Measurements from ENCODE around the gene GPR157.

GPR157 gene

DNA sequence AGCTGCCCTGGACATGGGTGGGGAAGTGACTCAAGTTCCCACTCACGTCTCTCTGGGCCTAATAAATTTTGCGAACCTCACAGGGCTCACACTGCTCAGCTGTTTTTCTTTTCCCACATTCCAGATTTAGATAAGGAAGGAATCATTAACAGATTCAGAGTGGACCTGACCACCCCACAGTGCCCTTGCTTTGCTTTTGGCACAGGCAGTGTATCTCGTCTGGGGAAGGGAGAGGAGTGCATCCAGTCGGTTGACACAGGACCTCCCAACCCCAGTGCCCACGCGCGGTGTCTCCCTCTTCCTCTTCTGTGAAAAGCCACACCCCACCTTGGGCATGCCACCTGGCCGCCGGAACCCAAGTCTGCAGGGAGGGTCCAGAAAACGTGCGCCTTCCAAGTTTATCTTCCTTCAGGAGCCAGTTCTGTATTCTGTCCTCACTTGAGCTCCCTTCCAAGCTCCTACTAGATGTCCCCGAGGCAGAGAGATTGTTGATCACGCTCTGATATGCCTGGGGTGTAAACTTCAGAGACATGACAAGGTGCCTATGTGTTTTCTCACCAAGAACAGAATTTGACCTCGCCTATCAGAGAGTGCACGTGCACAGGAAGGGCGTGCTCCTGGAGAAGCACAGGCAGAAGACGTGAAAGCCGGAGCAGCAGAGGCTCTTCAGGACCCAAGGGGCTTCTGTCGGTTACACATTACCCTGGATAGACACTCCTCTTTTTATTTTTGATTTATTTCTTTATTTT lies 50.0 kb downstream of the GPR157 start:
- no peak overlapping the region for H3K4me3 ChIP-seq (ENCODE audit: low read depth, low read length)
- no peak for DNase-seq (ENCODE audit: low read depth, low spot score)
- TF ChIP-seq, protein P1, sequence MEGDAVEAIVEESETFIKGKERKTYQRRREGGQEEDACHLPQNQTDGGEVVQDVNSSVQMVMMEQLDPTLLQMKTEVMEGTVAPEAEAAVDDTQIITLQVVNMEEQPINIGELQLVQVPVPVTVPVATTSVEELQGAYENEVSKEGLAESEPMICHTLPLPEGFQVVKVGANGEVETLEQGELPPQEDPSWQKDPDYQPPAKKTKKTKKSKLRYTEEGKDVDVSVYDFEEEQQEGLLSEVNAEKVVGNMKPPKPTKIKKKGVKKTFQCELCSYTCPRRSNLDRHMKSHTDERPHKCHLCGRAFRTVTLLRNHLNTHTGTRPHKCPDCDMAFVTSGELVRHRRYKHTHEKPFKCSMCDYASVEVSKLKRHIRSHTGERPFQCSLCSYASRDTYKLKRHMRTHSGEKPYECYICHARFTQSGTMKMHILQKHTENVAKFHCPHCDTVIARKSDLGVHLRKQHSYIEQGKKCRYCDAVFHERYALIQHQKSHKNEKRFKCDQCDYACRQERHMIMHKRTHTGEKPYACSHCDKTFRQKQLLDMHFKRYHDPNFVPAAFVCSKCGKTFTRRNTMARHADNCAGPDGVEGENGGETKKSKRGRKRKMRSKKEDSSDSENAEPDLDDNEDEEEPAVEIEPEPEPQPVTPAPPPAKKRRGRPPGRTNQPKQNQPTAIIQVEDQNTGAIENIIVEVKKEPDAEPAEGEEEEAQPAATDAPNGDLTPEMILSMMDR (IDR thresholded peaks at IDR 0.05; ENCODE audit: insufficient read depth, low read length, missing control alignments): no peak
- ChIA-PET POLR2A (no interaction called here), CTCF (no interaction called here)

DNA sequence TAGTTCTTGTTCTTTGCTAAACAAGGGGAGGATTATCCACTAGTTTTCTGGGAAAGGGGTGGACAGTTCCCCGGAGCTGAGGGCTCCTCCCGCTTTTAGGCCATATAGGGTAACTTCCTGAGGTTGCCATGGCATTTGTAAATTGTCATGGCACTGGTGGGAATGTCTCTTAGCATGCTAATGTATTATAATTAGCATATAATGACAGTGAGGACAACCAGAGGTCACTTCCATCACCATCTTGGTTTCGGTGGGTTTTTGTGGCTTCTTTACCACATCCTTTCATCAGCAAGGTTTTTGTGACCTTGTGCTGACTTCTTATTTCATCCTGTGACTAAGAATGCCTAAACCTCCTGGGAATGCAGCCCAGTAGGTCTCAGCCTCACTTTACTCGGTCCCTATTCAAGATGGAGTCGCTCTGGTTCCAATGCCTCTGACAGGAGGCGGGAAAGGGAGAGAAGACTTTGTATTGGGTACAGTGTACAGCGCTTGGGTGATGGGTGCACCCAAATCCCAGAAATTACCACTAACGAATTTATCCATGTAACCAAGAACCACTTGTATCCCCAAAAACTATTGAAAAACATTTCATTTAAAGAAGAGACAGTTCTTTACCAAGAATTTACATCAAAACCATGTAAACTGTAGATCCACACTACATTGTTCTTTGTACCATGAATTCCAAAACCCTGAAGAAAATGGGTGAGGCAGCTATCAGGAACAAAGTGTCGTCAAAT lies 50.7 kb downstream of the GPR157 start:
- POLR2A ChIA-PET: no interaction called here
- DNase-seq (ENCODE audit: low read depth, low spot score): no peak
- CTCF ChIA-PET: interaction anchor here (1.5 kb wide), 1 partner anchor 33 kb away, joined by 3 read pairs; no protein-coding TSS in a partner anchor
- H3K4me3 ChIP-seq (ENCODE audit: low read depth, low read length): no peak overlapping the region
- TF ChIP-seq, protein P1 (IDR thresholded peaks at IDR 0.05; ENCODE audit: insufficient read depth, low read length, missing control alignments): no peak

DNA sequence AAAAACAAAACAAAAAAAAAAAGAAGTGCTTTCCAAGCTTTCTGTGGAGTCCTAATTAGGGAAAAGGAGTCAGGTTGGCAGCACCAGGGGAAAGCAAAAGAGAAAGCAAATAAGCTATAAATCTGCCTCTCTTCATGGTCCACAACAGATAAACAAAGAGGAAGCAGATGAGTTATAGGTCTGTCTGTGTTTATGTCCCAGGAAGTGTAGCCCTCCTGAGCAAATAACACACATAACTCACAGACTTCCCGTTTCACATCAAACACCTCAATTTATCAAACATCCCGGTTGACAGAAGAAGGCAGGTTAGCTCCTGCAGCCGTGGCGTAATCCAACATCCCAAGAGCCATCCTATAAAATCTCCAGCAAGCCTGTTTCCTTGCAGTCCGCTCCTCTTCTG lies 53.9 kb downstream of the GPR157 start:
- DNase-seq (ENCODE audit: low read depth, low spot score): no peak
- ChIA-PET CTCF (interaction anchor here (1.2 to 2.0 kb wide), 4 partner anchors 11 to 70 kb away, joined by 3 to 5 read pairs (median 4); no protein-coding TSS in a partner anchor), POLR2A (no interaction called here)
- TF ChIP-seq, protein P1 (IDR thresholded peaks at IDR 0.05; ENCODE audit: insufficient read depth, low read length, missing control alignments): no peak
- no peak overlapping the region for H3K4me3 ChIP-seq (ENCODE audit: low read depth, low read length)

DNA sequence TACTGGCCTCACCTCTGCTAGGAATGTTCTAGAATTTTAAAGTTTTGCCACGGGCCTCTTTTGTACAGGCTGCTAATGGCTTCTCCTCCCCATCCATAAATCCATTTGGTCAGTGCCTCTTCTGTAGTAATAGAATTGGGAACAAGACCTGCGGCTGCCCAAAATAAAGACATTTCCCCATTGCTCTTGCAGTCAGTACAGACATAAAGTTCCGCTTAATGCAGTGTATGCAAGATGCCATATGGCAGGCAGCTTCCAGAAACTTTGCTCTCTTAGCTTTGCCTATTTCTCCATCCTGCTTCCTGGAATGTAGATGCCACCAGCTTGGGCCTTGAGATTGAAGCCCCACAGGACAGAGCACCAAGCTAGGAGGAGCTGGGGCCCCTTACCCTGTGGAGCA lies 55.8 kb downstream of the GPR157 start:
- CTCF ChIA-PET: interaction anchor here (1.1 to 1.8 kb wide), 2 partner anchors 15 to 37 kb away, joined by 3 to 5 read pairs; no protein-coding TSS in a partner anchor
- TF ChIP-seq, protein P1 (IDR thresholded peaks at IDR 0.05; ENCODE audit: insufficient read depth, low read length, missing control alignments): no peak
- DNase-seq (ENCODE audit: low read depth, low spot score): no peak
- no peak overlapping the region for H3K4me3 ChIP-seq (ENCODE audit: low read depth, low read length)
- POLR2A ChIA-PET: no interaction called here

DNA sequence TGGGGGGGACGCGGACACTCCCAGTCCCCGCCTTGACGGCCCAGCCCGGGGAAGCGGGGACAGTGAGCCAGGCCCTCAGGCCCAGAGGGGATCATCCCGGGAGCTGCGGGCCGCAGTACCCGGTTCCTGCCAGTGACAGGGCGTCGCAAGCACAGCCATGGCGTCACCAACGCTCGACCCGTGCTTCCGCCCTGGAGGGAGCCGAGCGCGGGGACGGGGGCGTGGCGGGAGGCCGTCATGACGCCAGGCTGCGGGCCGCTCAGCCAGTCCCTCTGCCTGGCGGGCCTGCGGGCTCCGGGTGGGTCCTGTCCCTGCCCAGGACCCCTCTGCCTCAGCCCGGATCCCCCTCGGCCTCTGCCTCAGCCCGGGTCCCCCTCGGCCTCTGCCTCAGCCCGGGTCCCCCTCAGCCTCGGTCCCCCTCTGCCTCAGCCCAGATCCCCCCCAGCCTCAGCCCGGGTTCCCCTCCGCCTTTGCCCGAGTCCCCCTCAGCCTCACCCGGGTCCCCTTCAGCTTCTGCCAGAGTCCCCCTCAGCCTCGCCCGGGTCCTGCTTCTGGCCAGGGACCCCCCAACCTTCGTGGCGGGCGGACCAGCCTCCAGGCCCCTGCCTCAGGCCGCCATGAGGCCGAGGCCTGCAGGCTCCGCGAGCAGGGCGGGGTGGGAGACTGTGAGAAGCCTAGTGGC lies 57.2 kb downstream of the GPR157 start:
- ChIA-PET CTCF (interaction anchor here (2.3 kb wide), 1 partner anchor 67 kb away, joined by 7 read pairs; no protein-coding TSS in a partner anchor), POLR2A (no interaction called here)
- H3K4me3 ChIP-seq (ENCODE audit: low read depth, low read length): no peak overlapping the region
- TF ChIP-seq, protein P1 (IDR thresholded peaks at IDR 0.05; ENCODE audit: insufficient read depth, low read length, missing control alignments): no peak
- no peak for DNase-seq (ENCODE audit: low read depth, low spot score)

DNA sequence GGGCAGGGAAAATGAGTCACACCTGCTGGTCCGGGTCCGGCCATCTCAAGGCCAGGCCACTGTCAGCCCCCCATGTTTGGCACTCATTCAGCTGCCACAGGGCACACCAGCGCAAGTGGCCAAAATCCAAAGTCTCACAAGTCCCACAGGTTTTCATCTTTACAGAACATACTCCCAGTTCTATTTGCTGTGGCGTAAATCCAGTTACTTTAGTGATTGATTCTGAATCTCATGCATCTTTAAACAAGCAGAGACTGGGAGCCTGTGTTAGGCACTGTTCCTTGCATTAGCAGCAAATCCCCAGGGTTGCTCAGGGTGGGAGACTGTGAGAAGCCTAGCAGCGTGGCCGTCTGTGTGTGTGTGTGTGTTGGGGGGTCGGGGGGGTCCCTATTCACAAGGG lies 58.4 kb downstream of the GPR157 start:
- CTCF ChIA-PET: interaction anchor here (1.3 to 2.3 kb wide), 2 partner anchors 12 to 65 kb away, joined by 5 to 7 read pairs; no protein-coding TSS in a partner anchor
- POLR2A ChIA-PET: no interaction called here
- no peak overlapping the region for H3K4me3 ChIP-seq (ENCODE audit: low read depth, low read length)
- TF ChIP-seq, protein P1 (IDR thresholded peaks at IDR 0.05; ENCODE audit: insufficient read depth, low read length, missing control alignments): no peak
- no peak for DNase-seq (ENCODE audit: low read depth, low spot score)

Data from AG04449 (cell line).